HG03442 (cell line): Measurements from ENCODE around the gene CST1.
"Not testable (repeated sequence)": the region's sequence is repeated elsewhere in the genome, so short reads cannot be mapped to it uniquely, and the experiment has no call there.

ENCODE experiments used
- ATAC-seq: cut with Tn5 transposase; IDR thresholded peaks from one replicate; pipeline ENCODE4 v1.9.1; 2021; ENCODE audit warnings: mild to moderate bottlenecking, moderate library complexity; ENCODE audit not compliant: unreplicated experiment

CST1 gene

DNA sequence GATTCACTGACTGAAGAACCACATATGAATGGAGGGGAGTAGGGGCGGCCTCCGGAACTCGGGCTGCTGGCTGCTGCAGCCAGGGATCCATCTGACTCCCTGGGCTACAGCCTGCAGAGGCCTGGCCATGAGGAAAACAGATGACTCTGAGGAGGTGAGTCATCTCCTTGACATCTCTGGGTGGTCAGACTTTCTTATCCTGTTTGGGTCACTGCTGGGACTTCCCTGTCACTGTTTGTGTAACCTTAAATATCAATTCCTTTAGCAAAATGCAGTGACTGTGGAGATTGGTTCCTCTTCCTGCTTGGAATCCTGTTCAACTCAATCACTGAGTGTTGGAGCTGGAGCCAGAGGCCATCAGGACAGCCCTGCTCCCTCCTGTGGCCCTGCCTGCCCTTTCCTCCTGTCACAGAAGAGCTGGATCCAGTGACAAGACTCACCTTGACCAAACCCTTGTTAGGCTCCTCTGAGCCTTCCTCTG, 4.4 kb upstream of the CST1 start:
- ATAC-seq = not testable (repeated sequence)

DNA sequence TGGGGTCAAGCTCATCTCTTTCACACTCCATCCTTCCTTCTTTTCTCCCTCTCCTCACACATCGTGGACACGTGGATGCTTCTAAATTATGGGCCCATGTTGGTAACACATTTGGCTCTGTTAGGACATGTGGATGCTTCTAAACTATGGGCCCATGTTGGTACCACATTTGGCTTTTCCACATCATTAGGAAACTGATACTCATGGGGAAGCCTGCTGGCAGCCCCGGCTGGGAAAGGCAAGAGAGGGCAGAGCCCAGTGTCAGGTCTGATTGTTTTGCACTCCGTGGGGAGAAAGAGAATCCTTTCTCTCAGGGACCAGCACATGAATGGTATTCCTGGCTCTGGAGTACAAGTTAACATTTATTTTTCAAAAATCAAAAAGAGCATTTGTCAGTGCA, 4.0 kb upstream of the CST1 start:
- ATAC-seq = no peak

DNA sequence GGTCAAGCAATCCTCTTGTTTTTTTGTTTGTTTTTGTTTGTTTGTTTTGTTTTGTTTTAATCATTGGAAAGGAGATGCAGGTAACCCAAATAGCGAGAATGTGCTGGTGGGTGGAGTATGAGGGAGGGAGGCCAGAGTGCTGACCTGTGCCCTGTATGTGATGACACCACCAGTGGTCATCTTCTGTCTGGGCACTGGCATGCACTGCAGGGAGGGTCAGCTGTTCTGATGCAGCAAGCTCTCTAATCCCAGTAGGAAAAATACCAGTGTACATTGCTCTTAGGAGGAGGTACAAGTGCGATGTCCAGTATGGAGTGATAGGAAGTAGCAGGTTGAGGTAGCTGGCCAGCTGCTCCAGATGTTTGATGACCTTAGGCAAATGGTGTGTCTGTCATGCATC, 2.9 kb upstream of the CST1 start:
- no peak for ATAC-seq

DNA sequence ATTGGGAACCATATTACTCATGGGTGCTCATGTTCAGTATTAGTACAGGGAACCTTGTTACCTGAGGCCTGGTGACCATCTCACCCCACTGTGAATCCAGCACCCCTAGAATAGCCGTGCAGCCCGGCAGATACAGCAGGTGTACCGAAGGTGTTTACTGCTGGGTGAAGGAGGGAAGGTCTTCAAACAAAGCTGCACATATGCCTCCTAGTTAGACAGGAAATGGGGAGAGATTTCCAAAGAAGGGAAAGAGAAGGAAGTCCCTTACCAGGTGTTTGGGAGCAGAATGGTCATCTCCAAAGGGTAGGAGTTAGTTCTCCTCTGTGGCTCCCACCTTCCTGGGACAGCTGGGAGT, 2.4 kb upstream of the CST1 start:
- ATAC-seq = no peak

DNA sequence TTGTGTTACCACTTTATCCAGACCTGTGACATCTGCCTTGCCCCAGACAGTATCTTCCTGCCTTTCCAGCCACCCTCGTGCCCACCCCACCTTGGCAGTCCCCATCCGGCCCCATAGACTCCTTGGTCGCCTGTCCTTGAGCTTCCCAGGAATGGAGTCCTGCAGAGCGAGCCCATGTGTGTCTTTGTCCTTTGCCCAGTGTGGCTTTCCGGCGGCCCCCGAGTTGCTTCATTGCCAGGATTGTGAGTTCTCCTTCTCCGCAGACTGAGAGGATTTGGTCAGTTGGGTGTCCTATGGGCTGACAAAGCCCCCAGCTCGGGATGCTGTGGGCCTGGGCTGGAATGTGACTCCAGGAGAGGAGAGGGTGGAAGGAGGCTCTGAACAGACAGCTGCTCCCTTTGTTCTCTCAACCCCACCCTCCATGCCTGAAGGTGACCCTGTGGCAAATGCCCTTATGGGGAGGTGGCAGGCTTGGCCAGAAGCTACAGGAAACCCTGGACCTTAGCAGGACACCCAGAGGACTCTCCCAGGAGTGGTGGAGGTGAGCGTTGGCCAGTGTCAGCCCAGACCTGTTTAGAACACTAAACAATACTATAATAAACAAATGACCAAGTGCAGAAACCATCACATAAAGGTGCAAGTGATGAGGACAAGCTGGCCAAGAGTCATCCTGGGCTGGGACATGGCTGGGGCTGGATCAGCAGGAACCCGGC, 1.9 kb upstream of the CST1 start:
- ATAC-seq = no peak

DNA sequence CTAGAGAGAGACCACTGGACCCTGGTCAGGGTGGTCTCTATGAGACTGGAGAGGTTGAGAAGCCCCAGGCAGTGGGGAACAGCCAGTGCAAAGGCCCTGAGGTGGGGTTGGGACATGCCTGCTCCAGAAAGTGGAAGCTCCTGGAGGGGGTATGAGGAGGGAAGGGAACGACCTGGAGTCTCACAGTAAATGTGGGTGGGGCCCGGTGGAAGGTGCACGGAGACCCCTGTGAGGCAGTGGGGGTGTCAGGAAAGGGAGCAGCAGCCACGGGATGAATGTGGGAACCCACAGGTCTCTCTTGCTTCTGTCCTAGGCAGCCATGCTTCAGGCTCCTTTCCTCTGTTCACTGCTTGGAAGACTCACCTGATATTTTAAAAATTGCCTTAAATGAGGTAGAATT, 1.3 kb upstream of the CST1 start:
- ATAC-seq = no peak

DNA sequence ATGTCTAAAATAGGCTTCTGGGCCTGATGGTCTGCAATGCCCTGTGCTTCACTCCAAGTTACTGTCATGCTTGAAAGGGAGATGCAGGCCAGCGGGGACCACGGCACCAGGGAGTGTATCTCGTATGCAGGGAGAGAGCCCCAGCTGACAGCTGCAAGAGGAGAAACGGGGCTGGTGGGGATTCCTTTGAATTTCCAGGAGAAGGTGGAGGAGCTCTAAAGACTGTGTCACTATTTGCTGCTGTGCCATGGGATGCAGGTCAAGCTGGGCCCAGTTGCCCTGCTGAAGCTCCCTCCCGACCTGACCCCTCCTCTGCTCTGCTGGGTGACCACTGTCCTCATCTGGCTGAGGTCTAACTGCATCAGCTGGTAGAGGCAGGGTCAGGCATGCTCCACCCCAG, 989 bp downstream of the CST1 start:
- no peak for ATAC-seq

DNA sequence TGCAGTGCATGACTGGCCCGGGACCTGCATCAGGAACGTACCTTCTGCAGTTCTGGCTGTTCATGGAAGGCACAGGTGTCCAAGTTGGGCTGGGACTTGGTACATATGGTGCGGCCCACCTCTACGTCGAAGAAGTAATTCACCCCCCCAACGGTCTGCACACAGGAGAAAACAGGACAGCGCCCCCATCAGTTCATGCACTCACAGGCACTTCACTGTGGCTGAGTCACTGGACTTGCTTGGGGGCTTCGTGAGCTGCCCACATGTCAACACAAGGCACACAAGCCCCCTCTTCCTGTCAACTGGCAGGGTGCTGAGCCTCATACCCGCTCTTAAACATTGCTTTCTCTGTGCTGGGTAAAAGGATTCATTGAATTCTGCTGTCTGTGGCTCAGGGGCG, 1.8 kb downstream of the CST1 start:
- ATAC-seq = not testable (repeated sequence)

DNA sequence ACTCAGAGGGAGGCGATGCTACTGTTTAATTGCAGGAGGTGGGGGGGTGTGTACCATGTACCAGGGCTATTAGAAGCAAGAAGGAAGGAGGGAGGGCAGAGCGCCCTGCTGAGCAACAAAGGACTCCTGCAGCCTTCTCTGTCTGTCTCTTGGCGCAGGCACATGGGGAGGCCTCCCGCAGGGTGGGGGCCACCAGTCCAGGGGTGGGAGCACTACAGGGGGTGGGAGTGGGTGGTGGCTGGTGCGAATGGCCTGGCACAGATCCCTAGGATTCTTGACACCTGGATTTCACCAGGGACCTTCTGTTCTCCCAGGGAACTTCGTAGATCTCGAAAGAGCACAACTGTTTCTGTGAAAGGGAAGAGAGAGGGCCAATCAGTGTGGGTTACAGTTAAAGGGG, 3.2 kb downstream of the CST1 start:
- not testable (repeated sequence) for ATAC-seq

DNA sequence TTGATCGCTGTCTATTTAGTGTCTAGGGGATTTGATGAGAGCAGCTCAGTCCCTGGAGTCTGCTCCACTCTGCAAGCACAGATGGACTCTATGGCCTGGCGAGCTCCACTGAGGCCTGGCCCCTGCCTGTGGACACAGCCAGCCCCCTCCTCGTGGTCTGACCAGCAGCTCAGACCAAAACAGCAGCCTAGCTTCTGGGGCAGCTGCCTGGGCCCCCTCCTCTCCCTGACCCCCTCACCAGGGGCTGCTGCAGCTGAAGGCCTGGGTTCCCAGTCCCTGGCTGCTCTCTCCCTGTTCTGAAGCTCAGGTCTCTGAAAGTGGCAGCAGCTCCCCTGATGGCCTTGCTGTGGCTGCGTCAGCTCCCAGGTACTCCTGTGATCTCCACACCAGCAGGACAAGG, 3.6 kb downstream of the CST1 start:
- ATAC-seq = not testable (repeated sequence)

DNA sequence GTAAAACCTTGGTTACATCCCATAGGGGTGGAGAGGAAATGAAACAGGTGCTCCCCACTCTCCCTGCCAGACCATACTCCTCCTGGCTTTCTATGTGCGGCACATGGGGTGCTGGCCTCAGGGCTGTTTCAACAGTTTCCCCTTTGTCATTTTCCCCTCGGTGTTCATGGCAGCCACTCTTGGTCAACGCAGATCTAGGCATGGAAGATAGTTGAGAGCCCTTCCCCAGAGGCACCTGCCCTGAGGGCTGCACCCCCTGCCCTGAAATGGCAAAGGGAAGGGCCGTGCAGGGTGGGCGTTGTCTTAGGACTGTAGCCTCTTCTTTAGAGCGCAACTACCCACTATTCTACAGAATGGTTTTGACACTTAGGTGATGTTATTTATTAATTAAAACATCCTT, 4.4 kb downstream of the CST1 start:
- no peak for ATAC-seq

DNA sequence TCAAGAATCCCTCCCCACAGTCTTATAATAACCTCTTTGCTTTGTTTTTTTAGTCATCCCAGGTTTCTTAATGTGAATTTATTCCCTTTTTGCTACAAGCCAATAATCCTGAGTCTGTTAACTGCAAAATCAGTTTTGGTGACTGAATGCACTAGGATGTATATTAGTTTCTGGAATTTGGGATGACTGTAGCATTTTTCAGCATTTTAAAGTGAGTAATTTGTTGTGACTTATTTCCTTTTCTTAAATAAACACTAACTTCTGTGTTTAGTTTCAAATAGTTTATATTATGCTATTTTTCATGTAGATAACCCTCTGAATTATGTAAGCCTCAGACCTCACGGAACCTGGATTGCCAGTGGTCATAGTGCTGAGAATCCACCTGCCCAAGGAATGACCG, 5.5 kb downstream of the CST1 start:
- no peak for ATAC-seq

DNA sequence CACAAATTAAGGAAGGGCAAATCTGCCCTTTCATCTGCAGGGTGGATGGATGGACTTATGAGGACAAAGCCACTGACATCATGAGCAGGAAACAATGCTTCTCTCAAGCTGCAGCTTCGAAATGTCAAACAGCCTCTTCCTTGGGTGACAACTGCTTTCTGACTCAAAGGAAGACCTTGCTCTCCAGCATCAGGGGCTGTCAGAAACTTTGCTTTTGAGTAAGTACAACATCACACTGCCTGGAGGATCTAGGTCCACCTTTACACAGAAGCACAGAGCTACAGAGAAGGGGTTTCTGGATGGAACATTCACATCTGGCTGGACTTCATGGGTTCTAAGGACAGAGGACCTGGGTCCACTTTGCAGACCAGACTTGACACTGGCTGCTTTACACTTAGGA, 5.9 kb downstream of the CST1 start:
- ATAC-seq = no peak

DNA sequence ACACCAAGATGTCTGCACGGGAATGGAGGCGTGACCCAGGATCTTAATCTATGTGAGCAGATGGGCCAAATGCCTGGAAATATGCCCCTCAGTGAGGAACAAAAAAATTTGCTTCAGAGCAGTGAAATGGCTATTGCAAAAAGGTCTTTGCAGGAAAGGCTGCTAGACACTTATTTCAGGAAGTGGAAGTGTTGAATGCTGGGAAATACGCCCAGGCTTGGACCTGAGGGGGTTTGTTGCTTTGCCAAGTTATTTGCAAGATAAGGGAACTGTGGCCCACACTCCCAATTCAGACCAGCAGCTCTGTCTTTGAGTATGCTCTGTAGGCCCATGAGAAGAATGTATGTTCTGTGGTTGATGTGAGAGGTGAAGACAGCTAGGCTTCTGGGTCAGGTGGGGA, 15.3 kb downstream of the CST1 start:
- ATAC-seq = not testable (repeated sequence)

DNA sequence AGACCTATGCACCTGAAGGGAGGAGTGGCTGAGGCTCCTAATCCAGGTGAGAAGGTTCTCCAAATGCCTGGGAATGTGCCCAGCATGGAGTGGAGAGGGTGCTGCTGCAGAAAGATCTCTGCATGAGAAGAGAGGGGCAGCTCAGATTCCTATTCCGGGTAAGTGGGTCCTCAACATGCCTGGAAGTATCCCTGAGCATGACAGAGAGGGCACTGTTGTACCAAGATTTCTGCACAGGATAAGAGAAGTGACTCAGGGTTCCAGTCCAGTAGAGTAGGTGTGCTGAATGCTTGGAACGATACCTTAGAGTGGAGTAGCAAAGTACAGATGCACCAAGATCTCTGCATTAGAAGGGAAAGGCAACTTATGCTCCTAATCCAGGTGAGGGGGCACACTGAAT, 15.8 kb downstream of the CST1 start:
- ATAC-seq = not testable (repeated sequence)

DNA sequence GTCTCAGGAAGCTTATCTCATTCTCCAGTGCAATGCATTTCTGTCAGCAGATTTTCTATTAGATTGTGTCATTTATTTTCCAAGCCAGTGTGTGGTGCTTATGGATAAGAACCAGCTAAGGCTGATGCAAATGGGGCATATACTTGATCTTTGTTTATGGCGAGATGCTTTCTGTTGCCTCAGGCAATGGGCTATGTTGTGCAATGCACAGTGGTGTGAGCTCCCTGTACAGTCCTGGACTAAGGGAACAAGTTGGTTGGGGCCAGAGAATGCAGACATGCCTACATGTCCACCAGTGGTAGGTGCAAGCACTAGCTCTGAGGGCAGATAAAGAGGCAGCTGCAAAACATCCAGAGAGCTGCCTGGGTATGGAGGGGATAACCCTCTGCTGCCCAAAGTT, 16.3 kb downstream of the CST1 start:
- ATAC-seq = not testable (repeated sequence)

DNA sequence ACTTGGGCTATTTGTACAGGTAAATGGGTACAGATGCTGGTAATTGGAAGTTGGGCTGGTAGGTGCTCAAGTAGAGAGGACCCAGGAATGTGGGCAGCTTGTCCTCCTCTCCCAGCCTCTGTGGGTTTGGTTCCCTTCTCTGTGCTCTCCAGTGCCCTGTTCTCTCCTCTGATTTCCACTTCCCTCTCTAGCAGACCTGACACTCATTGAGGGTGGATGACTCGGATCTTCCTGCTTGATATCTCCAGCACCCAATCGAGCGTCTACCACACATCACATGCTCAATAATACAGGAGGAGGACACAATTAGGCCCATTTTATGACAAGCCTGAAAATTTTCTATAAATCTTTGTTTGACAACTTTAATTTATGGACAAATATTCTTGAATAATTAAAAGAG, 23.7 kb downstream of the CST1 start:
- ATAC-seq = no peak

DNA sequence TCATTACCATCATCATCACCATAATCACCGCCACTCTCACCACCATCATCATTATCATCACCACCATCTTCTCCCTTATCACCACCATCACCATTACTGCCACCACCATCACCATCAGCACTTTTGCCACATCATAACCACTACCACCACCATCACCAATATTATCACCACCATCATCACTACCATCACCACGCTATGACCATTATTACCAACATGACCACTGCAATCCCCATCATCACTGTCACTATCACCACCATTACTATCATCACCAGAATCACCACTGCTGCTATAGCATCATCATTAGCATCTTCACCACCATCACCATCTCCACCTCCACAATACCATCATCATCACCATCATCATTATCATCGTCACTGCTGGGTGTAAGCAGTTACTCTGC, 25.6 kb downstream of the CST1 start:
- ATAC-seq = no peak

DNA sequence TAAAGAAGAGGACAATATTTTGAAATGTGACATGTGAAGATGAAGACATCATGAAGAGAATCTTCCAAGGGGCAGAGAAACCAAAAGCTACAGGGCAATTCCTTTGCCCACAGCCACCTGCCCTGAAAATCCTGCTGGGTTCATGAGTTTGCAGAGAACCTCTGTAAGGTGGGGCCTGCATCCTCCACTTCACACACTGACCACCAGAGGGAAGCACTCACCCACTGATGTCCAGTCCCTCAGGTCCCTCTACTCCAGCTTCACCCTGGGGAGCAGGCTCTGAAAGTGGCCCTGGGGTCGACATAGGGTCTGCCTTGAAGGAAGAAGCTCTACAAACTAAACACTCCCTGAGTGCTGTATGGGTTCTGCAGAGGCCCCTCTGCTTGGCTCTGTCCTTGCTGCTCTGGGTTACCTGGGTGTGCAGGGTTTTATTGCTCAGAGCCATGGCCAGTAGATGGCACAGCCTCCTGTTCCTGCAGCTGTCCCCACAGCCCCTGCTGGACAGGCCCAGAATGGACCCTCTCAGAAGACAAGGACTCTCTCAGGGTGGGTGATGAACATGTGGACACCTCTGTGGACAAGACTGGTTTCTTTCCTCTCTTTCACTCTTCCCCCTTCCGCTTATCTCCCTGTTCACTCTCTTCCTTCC, 27.0 kb downstream of the CST1 start:
- ATAC-seq = peak; percentile 76

DNA sequence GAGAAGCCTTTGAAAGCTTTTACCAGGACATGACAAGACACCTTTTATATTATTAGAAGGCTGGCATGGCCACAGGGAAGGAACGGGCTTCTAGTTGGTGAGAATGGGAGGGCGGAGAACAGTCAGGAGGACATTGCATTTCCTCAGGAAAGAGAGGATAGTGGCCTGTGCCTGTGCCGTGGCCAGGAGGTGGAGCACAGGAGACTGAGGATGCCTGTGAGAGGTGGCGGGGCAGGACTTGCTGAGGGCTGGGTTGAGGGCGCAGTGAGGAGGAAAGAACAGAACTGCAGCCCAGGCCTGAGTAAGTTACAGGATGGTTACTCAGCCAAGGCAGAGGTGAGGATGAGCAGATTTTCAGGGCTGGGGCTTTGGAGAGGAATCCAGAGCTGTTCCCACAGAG, 27.9 kb downstream of the CST1 start:
- ATAC-seq = not testable (repeated sequence)

DNA sequence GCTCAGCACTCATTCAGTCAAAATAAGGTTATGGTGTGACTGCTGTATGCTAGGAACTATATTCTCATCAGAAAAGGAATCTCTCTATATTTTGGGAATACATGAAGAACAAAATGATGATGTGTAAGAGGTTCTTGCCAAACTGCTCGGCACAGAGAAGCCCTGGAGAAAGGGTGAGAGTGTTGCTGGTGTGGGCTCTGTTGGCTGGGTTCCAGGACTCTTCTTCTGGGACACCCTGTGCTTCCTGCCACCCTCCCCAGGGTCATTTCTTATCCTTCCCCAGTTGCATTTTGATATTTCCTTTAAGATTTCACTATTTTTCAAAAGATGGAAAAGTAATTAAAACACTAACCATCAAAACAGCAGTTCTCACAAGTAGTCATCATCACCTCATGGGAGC, 28.8 kb downstream of the CST1 start:
- no peak for ATAC-seq

DNA sequence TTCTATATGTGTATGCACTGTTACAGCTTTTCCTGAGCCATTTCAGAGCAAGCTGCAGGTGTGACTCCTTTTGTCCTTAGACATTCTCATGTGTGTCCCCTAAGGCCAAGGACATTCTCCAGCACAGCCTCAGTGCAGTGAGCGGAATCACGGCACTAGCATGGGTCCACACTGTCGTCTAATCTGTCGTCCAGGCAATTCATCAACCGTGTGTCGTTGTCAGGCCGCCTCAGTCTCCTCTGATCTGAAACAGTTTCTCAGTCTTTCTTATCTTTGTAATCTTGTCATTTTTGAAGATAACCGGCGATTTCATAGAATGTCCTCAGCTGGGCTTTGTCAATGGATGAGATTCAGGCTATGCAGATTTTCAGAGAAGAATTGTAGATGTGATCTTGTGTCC, 31.4 kb downstream of the CST1 start:
- ATAC-seq = not testable (repeated sequence)

DNA sequence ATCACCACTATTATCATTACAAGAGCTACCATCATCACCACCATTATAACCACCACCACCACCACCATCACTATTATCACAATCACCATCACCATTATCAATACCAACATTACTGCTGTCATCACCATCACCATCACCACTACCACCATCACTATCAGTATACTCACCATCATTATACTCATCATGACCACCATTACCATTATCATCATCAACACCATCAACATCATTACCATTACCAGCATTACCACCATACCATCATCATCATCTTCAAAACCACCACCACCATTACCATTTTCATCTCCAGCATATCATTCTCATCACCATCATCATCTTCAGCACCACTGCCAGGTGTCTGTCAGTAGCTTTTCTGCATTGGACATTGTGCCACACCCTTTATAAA, 39.0 kb downstream of the CST1 start:
- not testable (repeated sequence) for ATAC-seq
